Activated CD4-positive, CD25-positive, alpha-beta regulatory T cell treated with anti-CD3 and anti-CD28 coated beads, Interleukin-2, amount 50 U/mL, for 24 hours (primary cell): ENCODE measurements around the gene SUPT5H.
A peak's percentile ranks its signal among the peaks of the same experiment; 100 is the strongest.

Experiments used
- ATAC-seq, 2 donors: fragments of 150-1000 bp; cut with Tn5 transposase; one replicate each; pipeline ENCODE4 v1.10.0; 2021; ENCODE audit warnings: mild to moderate bottlenecking in 1 of 2, moderate library complexity in 1 of 2

SUPT5H gene

DNA sequence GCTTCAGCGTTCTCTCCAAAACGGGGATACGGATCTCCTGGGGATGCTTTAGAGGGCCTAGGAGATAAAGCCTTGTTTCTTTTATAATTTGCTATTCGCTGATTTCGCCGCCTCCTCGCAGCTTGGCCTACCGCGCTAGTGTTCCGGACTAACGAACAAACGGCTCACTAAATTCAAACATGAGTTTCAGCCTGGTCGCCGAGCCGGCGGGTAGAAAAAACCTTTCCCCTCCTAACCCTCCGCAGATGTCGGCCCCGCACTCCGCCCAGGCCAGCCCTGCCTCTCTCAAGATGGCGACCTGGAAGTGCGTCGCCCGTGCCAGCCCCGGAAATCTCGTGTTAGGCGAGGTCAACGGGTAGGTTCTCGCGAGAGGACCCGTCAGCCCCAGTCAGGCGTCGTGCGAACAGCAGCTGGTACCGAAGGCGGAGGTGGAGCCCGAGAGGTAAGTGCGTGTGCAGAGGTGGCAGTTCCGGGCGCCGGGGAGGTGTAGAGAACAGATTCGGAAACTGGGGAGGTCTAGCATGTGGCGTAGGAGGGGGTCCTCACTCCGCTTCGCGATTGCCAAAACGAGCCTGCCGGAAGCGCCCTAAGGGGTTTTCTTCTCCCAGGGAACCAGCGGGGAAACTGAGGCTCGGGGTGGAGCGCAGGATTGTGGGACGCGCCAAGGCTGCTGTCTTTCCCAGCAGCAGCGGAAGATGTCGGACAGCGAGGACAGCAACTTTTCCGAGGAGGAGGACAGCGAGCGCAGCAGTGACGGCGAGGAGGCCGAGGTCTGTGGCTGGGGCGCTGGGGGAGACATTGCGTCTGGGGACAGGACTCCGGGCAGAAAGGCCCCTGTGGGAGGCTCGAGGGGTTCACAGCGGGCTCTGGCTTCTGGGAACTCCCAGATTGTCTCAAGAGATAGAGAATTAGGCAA lies at the start of gene SUPT5H:
Gene SUPT5H (plus strand): TSS at position 387 of the 916 bp plus-strand sequence. CDS start 309 bp downstream, at position 696.
- peak; percentile 96 for ATAC-seq

DNA sequence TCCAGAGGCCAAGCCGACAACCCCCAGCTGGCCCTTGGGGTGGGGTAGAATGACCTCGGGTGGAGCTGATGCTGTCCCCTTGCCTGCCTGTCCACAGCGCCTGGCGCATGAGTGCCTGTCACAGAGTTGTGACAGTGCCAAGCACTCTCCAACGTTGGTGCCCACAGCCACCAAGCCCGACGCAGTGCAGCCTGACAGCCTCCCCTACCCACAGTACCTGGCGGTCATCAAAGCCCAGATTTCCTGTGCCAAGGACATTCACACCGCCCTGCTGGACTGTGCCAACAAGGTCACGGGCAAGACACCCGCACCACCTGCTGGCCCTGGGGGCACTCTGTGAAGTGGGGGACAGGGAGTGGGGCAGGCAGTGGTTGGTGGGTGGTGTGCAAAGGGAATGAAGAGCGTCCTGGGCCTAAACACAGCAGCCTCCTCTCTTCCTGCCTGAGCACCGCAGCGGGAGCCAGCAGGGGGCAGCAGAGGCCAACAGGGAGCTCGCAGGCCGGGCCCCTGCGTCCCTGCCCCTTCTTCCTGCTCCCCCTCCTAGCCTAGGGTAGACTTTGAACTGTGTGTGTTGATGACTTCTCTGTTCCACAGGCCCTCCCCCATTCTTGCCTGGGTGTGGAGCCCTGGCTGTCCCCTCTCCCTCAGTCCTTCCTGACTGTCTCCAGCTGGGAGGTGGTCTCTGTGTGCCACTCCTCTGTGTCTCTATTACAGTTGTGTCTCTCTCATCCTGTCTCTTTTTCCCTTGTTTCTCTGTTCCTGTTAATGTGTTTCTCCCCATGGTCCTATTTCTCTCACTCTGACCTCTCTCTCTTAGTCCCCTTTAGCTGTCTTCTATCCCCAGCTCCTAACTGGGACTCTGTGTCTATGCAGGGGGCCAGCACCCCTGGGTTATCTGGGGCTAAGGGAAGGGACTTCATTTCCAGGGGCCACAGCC lies 47.8 kb upstream of the SUPT5H start:
- peak; percentile 50 to 58 for ATAC-seq

DNA sequence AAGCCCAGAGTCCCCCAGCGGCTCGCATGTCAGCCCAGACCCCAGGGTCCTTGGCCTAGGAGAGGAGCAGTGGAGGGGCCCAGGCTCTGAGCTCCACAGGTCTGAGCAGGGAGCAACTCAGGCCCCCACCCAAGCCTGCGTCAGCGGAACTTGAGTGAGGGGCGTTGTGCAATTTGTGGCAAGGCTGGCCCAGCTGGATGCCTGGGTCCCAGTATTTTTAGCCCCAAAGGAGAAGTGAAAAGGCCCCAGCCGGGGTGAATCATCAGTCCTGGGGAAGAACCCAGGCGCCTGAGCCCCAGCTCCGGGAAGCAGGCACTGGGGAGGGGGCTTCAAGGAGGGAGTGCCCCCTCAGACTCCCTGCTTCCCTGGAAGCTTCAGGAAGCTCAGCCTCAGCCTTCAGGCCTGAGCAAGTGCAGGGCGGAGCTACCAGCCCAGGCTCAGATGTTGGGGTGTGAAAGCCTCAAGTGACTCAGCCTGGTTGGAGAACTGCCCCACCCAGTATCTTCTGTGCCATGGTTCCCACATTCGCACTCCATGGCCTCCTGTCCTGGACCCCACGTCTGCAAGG lies 47.0 kb upstream of the SUPT5H start:
- ATAC-seq: no peak

DNA sequence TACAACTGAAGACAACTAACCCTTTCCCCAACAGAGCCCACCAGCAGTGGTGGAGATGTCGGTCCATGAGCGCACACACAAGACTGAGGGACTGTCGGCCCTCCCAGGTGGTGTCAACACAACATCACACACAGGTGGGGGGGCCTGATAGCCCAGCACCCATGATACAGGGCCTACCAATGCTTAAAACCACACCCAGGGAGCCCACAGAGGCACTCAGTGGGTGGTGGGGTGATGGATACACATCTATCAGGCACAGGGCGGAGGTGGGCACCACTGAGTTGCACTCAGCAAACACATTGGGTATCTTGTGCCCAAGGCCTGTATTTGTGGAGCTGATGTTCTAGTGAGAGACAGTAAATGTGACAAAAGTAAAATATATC lies 45.7 kb upstream of the SUPT5H start:
- ATAC-seq: no peak

DNA sequence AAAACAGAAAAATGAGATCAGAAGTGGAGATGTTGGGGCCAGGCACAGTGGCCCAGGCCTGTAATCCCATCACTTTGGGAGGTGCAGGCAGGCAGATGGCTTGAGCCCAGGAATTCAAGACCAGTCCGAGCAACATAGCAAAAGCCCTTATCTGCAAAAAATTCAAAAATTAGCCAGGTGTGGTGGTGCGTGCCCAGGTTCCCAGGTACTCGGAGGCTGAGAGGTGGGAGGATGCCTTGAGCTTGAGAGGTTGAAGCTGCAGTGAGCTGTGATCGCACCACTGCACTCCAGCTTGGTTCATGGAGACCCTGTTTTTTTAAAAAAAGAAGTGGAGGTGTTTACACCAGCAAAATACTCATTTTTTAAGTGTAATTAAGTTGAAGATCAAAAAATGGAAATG lies 45.3 kb upstream of the SUPT5H start:
- ATAC-seq: no peak

DNA sequence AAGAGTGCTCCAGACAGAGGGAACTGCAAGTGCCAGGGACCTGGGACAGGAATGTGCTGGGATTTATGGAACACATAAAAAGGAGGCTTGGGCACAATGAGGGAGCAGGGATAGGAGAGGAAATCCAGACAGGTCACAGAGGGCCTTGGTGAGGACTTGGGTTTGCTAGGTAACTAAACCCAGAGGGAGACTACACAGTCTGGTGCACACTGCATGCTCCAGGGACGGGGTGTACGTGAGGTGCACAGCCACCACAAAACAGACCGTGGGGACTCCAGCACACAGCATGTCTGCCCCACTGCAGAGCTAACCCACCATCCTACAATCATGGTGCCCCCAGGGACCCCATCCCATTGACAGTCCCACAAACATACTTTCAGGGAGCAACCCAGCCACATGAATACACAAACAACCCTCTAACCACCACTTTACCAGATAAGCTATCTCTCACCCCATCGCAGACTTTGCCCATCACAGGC lies 44.3 kb upstream of the SUPT5H start:
- peak; percentile 0 for ATAC-seq

DNA sequence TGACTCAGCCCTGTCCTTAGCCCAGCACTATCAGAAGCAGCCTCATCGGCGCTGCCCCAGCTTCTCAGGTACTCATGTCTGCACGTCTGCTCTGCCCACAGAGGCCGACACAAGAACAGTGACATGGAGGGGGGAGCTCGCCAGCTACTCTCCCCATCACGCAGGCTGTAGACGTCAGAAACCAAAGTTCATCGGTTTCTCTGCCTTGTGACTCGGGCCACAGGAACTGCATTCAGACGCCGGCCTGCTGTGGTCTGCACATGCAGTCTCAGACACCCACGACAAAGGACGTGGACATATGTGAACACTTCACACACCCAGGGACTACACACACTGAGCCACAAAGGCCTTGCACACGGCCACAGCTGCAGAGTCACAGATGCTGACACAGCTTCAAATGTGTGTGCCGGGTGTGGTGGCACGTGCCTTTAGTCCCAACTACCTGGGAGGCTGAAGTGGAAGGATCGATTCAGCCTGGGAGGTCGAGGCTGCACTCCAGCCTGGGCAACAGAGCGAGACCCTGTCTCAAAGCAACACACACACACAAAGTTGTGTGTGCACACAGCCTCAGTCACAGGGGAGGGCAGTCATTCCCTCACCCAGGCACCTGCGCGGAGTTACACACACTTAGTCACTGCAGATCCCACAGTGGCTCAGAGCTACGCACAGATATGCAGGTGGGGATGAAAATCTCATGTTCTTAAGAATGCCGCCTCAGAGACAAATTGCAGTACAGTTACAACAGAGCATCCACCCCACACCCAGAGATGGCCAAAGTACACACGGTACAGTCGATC lies 43.6 kb upstream of the SUPT5H start:
- ATAC-seq: peak; percentile 67

DNA sequence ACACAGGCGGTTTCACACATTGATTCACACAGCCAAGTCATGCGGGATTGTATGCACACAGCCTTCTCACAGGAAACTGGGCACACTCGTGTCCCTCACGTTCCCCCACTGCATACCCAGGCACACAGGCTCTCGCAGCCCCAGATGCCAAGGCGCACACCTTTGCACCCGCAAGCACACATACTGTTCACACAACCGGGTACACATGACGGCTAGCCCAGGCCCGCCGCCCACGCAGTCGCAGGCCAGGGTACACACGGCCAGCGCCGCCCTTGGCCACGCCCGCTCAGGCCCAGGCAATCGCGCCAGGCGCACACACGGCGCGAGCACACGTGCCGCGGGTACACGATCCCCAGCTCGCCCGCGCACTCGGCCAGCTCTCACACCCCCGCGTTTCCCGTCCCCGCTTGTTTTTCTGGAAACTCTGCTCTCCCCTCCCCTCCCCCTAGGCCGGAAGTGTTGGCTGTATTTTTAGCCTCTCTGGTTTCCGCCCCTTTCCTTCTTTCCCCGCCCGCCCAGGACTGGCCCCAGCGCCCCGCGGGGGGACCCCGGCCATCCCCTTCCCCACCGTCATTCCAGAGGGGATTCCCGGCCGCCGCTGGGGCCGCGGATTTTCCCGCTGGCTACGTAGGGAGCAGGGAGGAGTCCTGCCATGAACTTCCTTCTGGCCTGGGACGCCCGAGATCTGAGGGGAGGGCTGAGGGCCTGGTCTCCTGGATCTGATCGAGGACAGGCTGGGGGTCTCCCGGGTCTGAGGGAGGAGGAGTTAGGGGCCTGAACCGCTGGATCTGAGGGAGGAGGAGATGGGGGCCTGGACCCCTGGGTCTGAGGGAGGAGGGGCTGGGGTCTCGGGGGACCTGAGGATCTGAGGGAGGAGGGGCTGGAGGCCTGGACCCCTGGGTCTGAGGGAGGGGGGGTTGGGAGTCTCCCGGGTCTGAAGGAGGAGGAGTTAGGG lies 42.8 kb upstream of the SUPT5H start:
- ATAC-seq: peak; percentile 0 to 1

DNA sequence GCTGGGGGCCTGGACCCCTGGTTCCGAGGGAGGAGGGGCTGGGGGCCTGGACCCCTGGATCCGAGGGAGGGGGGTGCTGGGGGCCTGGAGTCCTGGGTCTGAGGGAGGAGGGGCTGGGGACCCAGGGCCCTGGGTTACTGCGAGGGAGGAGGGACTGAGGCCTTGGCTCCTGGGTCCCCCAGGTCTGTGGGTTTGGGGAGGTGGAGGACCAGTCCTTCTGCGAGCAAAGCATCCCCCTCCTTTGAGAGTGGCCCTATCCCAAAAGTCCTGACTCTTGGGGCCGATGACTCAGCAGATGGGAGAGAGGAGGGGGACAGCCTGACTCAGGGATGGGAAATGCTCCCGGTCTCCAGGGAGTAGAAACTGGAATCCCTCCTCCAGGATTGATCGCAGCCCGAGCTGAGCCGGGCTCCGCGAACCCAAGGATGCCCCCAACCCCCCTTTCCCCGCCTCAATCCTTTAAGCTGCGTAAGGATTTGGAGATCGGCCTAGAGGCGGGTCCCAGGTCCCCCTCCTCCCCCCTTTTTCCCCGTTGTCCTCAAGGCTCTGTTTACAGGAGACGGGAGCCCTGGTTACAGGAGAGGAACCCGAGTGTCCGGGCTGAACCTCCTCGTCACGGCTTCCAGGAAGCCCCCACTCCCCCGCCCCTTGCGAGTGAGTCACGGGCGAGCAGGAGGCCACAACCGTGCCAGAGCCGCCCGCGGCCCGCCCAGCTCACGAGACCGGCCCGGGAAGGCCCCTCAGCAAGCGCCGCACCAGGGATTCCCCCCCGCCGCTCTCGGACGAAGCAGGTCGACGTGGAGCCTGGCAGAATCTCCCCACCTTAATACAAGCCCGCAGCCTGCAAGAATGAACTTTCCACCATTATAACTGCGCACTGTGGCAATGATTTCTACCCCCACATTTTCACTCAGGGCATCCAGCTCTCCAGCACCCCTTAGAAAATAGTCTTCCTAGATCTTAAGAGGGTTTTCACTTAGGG lies 41.8 kb upstream of the SUPT5H start:
- ATAC-seq: peak; percentile 40

DNA sequence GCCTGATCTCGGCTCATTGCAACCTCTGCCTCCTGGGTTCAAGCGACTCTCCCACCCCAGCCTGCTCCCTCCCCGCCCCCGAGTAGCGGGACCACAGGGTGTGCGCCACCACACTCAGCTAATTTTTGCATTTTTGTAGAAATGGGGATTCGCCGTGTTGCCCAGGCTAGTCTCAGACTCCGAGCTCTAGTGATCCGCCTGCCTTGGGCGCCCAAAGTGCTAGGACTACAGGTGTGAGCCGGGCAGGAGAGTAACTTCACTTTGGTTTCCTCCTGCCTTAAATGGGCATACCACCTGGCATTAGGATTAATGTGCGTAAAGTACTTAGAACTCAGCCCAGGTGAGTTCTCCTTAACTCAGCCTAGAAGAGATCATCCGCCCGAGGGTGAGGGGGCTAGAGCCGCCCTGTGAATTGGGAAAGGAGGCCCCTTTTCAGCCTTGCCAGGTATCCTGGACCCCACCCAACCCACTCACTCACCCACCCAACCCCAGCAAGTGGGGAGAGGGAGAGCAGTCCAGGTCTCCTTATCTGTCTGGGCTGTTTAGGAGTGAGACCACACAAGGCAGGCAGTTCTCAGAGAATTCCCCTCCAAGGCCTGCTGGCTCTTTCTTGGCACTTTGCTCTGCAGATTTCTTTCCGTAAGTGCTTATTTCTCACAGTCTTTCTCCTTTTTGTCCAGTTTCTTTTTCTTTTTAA lies 40.0 kb upstream of the SUPT5H start:
- ATAC-seq: no peak

DNA sequence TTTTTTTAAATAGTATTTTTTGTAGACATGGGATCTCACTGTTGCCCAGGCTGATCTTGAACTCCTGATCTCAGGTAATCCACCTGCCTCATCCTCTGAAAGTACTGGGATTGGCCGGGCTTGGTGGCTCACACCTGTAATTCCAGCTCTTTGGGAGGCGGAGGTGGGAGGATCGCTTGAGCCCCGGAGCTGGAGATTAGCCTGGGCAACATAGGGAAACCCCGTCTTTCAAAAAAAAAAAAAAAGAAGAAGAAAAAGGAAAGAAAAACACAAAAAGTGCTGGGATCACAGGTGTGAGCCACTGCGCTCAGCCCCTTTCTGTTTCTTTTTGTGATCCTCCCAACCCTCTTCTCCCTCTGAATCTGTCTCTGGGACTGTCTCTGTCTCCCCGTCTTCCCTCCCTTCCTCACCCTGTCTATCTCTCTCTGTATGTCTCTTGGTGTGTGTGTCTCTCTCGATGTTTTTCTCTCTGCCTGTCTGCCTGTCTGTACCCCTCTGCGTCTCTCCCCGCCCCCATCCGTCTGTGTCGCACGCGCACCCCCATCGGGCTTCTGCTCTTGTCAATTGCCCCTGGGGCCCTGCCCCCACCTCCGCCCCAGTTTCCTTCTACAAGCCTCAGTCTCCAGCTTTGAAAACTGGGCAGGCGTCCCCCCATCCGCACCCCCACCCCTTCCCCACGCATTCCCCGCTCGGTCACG lies 39.3 kb upstream of the SUPT5H start:
- ATAC-seq: peak; percentile 4 to 5

DNA sequence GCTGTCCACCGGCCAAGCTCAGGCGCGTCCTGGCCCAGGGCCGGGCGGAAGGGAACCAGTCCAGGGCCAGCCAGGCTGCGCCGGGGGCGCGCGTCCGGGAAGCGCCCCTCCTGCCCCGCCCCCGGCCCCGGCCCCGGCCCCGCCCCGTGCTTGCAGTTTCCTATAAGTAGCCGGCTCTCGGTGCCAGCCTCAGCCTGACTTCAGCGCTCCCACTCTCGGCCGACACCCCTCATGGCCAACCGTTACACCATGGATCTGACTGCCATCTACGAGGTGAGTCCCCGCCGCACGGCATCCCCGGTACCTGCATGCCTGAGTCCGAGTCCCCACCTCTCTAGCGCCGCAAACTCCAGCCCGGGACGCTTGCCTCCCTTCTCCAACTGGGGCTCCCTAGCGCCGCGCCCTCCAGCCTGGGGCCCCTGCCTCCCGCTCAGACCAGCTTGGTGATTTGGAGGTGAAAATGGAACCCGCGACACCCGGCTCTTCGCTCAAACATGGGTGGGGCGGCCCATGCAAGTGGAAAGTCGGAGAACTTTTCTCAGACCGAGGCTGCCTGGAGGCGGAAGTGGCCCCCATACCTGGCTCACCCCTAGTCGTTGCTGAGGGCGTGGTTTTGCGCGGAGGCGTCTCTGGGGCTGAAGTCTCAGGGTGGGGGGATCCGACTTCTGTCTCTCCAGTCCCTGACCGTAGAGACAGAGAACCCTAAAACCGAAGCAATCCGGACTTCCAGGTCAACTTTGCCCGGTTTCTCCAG lies 38.5 kb upstream of the SUPT5H start, which contains the start of gene ZFP36:
Gene ZFP36 (plus strand): TSS at position 192 of the 754 bp plus-strand sequence. CDS start 58 bp downstream, at position 250.
- ATAC-seq: peak; percentile 18 to 24

DNA sequence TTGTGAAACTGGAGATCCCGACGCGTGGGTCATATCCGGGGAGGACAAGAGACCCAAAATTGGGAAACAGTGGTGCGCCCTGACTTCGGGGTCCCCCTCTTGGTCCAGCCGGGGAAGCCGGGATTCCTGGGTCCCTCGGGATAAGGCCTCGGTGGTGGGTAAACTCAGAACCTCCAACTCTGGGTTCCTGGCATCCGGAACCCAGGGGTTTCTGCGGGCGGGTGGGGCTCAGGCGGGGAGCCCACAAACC lies 38.0 kb upstream of the SUPT5H start:
- ATAC-seq: no peak

DNA sequence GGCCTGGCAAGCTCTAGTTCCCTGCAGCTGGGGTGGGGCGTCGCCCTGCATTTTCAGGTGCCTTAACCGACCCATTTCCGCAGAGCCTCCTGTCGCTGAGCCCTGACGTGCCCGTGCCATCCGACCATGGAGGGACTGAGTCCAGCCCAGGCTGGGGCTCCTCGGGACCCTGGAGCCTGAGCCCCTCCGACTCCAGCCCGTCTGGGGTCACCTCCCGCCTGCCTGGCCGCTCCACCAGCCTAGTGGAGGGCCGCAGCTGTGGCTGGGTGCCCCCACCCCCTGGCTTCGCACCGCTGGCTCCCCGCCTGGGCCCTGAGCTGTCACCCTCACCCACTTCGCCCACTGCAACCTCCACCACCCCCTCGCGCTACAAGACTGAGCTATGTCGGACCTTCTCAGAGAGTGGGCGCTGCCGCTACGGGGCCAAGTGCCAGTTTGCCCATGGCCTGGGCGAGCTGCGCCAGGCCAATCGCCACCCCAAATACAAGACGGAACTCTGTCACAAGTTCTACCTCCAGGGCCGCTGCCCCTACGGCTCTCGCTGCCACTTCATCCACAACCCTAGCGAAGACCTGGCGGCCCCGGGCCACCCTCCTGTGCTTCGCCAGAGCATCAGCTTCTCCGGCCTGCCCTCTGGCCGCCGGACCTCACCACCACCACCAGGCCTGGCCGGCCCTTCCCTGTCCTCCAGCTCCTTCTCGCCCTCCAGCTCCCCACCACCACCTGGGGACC lies 37.6 kb upstream of the SUPT5H start:
- ATAC-seq: no peak

DNA sequence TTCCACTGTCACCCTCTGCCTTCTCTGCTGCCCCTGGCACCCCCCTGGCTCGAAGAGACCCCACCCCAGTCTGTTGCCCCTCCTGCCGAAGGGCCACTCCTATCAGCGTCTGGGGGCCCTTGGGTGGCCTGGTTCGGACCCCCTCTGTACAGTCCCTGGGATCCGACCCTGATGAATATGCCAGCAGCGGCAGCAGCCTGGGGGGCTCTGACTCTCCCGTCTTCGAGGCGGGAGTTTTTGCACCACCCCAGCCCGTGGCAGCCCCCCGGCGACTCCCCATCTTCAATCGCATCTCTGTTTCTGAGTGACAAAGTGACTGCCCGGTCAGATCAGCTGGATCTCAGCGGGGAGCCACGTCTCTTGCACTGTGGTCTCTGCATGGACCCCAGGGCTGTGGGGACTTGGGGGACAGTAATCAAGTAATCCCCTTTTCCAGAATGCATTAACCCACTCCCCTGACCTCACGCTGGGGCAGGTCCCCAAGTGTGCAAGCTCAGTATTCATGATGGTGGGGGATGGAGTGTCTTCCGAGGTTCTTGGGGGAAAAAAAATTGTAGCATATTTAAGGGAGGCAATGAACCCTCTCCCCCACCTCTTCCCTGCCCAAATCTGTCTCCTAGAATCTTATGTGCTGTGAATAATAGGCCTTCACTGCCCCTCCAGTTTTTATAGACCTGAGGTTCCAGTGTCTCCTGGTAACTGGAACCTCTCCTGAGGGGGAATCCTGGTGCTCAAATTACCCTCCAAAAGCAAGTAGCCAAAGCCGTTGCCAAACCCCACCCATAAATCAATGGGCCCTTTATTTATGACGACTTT lies 36.8 kb upstream of the SUPT5H start:
- ATAC-seq: no peak
